ENCODE results near the gene PTH2. TPM values are rescaled to one million over a fixed set of nuclear protein-coding genes. Genes with fewer than 3 reads are reported as not detected.

Gene PTH2
- total RNA-seq, 6 experiments from 2014 or later = not detected

- no peaks in the 10 kb centered on the region; the same call in 1 of the 2 replicates for H3K36me3 Mint-ChIP-seq (ENCODE audit: low read depth)
- peaks cover 74% of the 10 kb centered on the region for H3K27me3 Mint-ChIP-seq (ENCODE audit: insufficient read depth)
- TF ChIP-seq CTCF (IDR thresholded peaks at IDR 0.05) = no peak
- H3K4me3 Mint-ChIP-seq = no peak overlapping the region
- no peaks in the 10 kb centered on the region for H3K9me3 Mint-ChIP-seq
- H3K27ac Mint-ChIP-seq = no peak overlapping the region
- no peak for DNase-seq
- peaks cover 11% of the 10 kb centered on the region for H3K4me1 Mint-ChIP-seq (ENCODE audit: low read depth)
These were observed 4.1 kb downstream of the PTH2 start for GRCh38 chr19:49419173-49419572.

GRCh38 chr19:49418511-49418910 lies 4.7 kb downstream of the PTH2 start:
- no peak overlapping the region for H3K27ac Mint-ChIP-seq
- H3K27me3 Mint-ChIP-seq (ENCODE audit: insufficient read depth) = peaks cover 68% of the 10 kb centered on the region
- peaks cover 7% of the 10 kb centered on the region for H3K4me1 Mint-ChIP-seq (ENCODE audit: low read depth)
- TF ChIP-seq CTCF (IDR thresholded peaks at IDR 0.05) = no peak
- no peaks in the 10 kb centered on the region; the same call in 1 of the 2 replicates for H3K36me3 Mint-ChIP-seq (ENCODE audit: low read depth)
- H3K4me3 Mint-ChIP-seq = no peak overlapping the region
- DNase-seq = no peak
- no peaks in the 10 kb centered on the region for H3K9me3 Mint-ChIP-seq

- Mint-ChIP-seq H3K4me1 (ENCODE audit: low read depth) (no peaks in the 10 kb centered on the region), H3K9me3 (no peaks in the 10 kb centered on the region), H3K36me3 (ENCODE audit: low read depth) (no peaks in the 10 kb centered on the region), H3K27me3 (ENCODE audit: insufficient read depth) (peaks cover 62% of the 10 kb centered on the region), H3K4me3 (no peak overlapping the region), H3K27ac (no peak overlapping the region)
- TF ChIP-seq CTCF (IDR thresholded peaks at IDR 0.05) = no peak
- DNase-seq = no peak
These were observed 6.2 kb downstream of the PTH2 start for GRCh38 chr19:49417088-49417487.

- TF ChIP-seq CTCF (IDR thresholded peaks at IDR 0.05) = no peak
- Mint-ChIP-seq H3K4me1 (ENCODE audit: low read depth) (no peaks in the 10 kb centered on the region), H3K9me3 (no peaks in the 10 kb centered on the region), H3K4me3 (no peak overlapping the region), H3K27me3 (ENCODE audit: insufficient read depth) (peaks cover 54% of the 10 kb centered on the region), H3K27ac (no peak overlapping the region), H3K36me3 (ENCODE audit: low read depth) (no peaks in the 10 kb centered on the region)
- DNase-seq = no peak
These were observed 7.4 kb downstream of the PTH2 start for GRCh38 chr19:49415810-49416200.

GRCh38 chr19:49415102-49415809 lies 8.0 kb downstream of the PTH2 start:
- Mint-ChIP-seq H3K9me3 (no peaks in the 10 kb centered on the region), H3K27ac (no peak overlapping the region), H3K4me1 (ENCODE audit: low read depth) (no peaks in the 10 kb centered on the region), H3K4me3 (no peak overlapping the region), H3K27me3 (ENCODE audit: insufficient read depth) (peaks cover 53% of the 10 kb centered on the region), H3K36me3 (ENCODE audit: low read depth) (no peaks in the 10 kb centered on the region)
- no peak for DNase-seq
- no peak for TF ChIP-seq CTCF (IDR thresholded peaks at IDR 0.05)
